GM12891 (cell line): ENCODE data around the gene FAM83E. TPM values are rescaled to one million over a fixed set of nuclear protein-coding genes. Genes with fewer than 3 reads are reported as not detected.
"Not testable (repeated sequence)": the region's sequence is repeated elsewhere in the genome, so short reads cannot be mapped to it uniquely, and the experiment has no call there.

Experiments used
- DNase-seq: peaks from one replicate; pipeline ENCODE4 v3.0.0; 2011; ENCODE audit warnings: low spot score; ENCODE audit not compliant: insufficient read length
- FAIRE-seq: peaks from 2 replicates; lab custom pipeline; 2011; peaks lifted over from hg19 to GRCh38; lab: Jason Lieb, UNC
- PAX5 ChIP-seq: IDR thresholded peaks from 2 replicates; pipeline ENCODE4 v1.6.1; 2011; ENCODE audit warnings: low read length, moderate library complexity, mild to moderate bottlenecking; ENCODE audit not compliant: insufficient read depth, severe bottlenecking
- POLR2A ChIP-seq: IDR thresholded peaks from 2 replicates; pipeline ENCODE4 v1.6.1; 2011; ENCODE audit warnings: low read depth, low read length, control low read depth
- POLR2AphosphoS5 ChIP-seq: IDR thresholded peaks from 2 replicates; pipeline ENCODE4 v1.6.1; 2011; ENCODE audit warnings: low read depth, low read length, control low read depth
- POU2F2 ChIP-seq: IDR thresholded peaks from 2 replicates; pipeline ENCODE4 v1.6.1; 2011; ENCODE audit warnings: low read depth, mild to moderate bottlenecking, control low read depth, low read length, moderate library complexity
- SPI1 ChIP-seq: IDR thresholded peaks from 2 replicates; pipeline ENCODE4 v1.6.1; 2011; ENCODE audit warnings: low read depth, low read length, control low read depth
- TAF1 ChIP-seq: IDR thresholded peaks from 2 replicates; pipeline ENCODE4 v1.6.1; 2011; ENCODE audit warnings: low read depth, low read length, control low read depth
- polyA plus RNA-seq: library from polyadenylated mRNA; unstranded; fragments of >200 nt; gene quantifications from one replicate; pipeline ENCODE4 v1.2.1, GENCODE V29; 2012; ENCODE audit warnings: low read depth, missing spikeins, inconsistent platforms; ENCODE audit not compliant: missing spikeins

The FAM83E gene
- not detected for polyA plus RNA-seq

DNA sequence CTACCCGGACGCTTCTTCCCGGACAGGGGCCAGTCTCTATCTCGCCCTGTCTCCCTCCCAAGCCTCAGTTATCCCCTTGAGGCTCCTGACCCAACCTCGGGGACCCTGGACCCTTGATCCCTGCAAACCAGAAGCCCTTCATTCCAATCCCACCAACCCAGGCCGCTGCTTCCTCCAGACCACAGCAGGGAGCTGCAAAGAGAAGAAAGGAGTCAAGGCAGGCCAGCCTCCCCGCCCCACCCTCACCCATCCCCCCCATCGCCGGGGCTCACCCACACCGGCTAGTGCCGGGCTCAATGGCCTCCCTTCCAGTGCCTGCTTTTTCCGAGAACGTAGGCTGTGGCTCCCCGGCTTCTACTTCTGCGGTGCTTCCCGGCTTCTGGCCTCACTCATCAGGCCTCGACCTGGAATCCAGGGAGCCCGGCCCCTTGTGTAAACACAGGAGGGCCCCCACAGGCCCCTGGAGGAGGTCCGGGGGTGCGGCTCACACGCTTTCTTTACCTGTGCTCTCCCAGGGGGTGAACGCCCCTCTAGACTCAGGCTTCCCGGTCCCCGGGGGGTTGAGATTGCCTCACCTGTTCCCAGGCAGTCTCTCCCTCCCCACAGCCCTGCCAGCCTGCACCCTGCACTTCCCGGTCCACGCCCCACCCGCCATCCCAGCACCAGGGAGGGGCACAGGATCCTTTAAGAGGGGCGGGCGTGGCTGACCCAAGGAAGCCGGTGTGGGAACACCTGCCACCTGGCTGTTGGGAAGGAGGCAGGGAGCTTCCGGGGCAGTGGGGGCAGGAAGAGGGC lies at the start of gene FAM83E:
FAM83E (minus strand) TSS at position 641 of the 795 bp plus-strand sequence. CDS start 1,704 bp downstream, outside the sequence.
- TF ChIP-seq POLR2A (peak; percentile 3; the same call in 1 of the 2 replicates), TAF1 (no peak), POLR2AphosphoS5 (peak; percentile 51; the same call in 1 of the 2 replicates)
- DNase-seq: no peak
- no peak for FAIRE-seq

DNA sequence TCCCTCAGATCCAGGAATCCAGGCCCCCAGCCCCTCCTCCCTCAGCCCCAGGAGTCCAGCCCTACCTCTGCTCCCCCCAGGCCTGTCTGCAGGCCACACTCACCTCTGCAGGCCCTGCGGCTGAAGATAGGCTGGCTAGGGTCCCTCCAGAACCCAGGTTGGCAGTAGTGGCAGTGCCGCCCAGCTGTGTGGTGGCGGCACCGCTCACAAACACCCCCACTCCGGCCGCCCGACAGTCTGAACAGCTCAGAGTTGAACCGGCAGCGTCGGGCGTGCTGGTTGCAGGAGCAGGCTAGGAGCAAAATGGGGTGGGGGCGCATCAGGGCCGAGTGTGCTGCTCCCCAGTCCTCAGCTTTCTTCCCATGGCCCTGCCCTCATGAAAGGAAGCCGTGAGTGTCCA lies 49.6 kb upstream of the FAM83E start:
- FAIRE-seq: no peak
- no peak for DNase-seq
- TF ChIP-seq POU2F2: no peak
- TF ChIP-seq TAF1: no peak
- no peak for TF ChIP-seq SPI1
- TF ChIP-seq PAX5: no peak
- TF ChIP-seq POLR2A: no peak
- TF ChIP-seq POLR2AphosphoS5: no peak

DNA sequence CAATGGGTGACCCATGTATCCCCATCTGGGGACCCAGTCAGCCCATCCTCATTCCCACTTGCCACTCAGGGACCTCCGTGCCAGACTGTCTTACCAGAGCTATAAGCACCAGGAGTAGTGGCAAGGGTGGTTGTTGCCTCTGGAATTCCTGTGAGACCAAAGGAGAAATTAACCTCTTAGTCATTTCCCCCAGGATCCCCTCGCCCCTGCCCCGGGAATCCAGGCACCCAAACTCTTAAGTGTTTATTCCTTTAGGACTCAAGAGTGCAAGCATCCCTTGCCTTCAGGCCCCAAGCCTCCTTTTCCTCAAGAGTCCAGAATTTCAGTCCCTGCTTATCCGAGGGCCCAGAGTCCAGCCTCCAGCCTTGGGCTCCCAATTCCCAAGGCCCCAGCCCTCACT lies 48.8 kb upstream of the FAM83E start:
- no peak for FAIRE-seq
- TF ChIP-seq POU2F2: no peak

DNA sequence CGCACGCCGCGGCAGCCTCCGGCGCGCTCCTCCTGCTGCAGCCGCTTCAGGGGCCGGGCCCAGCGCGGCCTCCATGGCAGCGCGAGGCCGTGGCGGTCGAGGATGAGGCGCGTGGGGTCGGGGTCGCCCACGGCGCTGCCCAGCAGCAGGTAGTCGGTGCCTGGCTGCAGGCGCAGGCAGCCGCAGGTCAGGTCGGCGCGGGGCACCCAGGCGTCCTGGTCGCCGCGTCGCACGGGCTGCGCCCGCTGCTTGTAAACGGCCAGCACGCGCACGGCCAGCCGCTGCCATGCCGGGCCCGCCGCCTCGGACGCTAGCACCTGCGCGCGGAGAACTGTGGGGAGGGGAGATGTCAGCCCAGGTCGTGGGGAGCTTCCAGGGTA lies 46.8 kb upstream of the FAM83E start:
- DNase-seq (no peak), FAIRE-seq (no peak)
- no peak for TF ChIP-seq PAX5
- TF ChIP-seq POLR2A: no peak
- TF ChIP-seq POU2F2: no peak
- TF ChIP-seq SPI1: no peak
- TF ChIP-seq POLR2AphosphoS5: no peak
- no peak for TF ChIP-seq TAF1

More for the DNA sequence above, 48.8 kb upstream of the FAM83E start:
- no peak for DNase-seq

DNA sequence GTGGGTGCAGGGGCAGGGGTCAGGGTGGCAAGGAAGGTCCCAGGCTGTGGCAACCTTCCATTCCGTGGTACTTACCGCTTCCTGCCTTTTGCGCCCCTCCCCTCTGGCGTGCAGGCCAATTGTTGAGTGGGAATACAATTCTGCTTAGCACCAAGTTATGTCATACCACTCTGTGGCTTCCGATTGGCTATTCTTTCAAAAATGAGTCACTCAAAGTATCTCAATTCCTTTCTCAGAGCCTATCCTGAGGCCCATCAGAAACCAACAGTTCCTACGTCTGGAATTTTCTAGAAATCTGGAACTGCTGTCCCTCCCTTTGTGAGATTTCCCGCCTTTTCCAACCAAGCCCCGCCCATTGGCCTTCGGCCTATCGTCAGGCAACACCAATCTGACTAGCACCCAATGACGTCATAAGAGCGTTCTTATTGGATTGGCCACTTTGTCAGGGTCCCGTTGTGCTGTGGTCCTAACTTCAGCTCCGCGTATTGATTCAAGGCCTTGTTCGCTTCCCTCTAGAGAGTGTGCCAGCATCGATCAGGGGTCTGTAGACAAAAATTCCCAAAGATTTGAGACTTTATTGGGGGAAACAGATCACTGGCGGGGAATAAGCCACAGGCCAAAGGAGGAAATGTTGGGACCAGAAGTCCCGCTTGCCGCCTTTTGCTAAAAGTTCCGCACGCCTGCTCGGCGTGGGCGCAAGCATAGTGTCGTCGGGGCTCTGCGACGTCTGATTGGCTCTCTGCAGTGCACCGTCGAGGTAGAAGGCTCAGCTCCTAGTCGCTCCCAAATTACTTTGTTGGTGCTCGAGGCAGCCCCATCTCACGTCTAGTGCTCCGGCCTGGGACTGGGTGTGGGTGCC lies 46.2 kb upstream of the FAM83E start:
- DNase-seq (peak; percentile 98), FAIRE-seq (peak; percentile 99)
- TF ChIP-seq POU2F2: no peak
- no peak for TF ChIP-seq POLR2A
- no peak for TF ChIP-seq PAX5
- no peak for TF ChIP-seq SPI1
- TF ChIP-seq POLR2AphosphoS5: no peak
- TF ChIP-seq TAF1: no peak

DNA sequence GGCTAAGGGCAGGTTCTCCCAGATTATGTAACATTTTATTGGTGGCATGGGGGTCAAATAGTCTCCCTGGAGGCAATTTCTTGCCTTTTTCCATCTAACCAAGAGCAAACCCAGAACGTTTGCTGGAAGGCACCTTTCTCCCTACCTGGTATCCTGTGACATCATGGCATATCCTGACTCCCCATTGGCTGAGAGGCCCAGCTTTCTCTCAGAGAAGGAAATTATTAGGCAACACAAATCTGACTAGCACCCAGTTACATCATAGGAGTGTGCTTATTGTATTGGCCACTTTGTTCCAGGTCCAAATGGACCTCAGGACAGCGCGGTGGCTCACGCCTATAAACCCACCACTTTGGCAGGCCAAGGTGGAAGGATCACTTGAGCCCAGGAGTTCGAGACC lies 44.9 kb upstream of the FAM83E start:
- DNase-seq (no peak), FAIRE-seq (peak; percentile 82)
- TF ChIP-seq POU2F2 (no peak), TAF1 (no peak), POLR2A (no peak), SPI1 (no peak), PAX5 (no peak), POLR2AphosphoS5 (no peak)

DNA sequence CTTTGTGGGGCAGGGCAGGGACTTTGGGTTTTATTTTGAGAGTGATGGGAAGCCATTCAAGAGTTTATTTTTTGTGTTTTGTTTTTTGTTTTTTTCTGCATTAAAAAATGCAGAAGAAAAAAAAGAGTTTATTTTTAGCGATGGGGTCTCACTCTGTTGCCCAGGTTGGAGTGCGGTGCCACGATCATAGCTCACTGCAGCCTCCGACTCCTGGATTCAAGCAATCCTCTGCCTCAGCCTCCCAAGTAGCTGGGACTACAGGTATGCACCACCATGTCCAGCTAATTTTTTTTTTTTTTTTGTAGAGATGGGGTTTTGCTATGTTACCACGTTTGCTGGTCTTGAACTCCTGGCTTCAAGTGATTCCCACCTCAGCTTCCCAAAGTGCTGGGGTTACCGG lies 43.6 kb upstream of the FAM83E start:
- TF ChIP-seq PAX5: no peak
- TF ChIP-seq TAF1: no peak
- no peak for TF ChIP-seq POU2F2
- TF ChIP-seq SPI1: no peak
- no peak for TF ChIP-seq POLR2AphosphoS5
- no peak for TF ChIP-seq POLR2A
- DNase-seq (no peak), FAIRE-seq (no peak)

DNA sequence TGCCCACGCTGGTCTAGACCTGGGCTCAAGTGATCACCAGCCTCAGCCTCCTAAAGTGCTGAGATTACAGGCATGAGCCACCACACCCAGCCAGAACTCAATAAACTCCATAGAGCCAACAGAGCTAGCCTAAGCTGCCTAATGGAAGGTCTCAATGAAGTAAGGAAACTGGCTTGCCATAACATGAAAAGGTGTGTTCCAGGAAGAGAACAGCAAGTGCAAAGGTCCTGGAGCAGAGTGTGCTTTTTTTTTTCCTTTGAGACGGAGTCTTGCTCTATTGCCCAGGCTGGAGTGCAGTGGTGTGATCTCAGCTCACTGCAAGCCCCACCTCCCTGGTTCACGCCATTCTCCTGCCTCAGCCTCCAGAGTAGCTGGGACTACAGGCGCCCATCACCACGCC lies 43.0 kb upstream of the FAM83E start:
- not testable (repeated sequence) for DNase-seq, FAIRE-seq

DNA sequence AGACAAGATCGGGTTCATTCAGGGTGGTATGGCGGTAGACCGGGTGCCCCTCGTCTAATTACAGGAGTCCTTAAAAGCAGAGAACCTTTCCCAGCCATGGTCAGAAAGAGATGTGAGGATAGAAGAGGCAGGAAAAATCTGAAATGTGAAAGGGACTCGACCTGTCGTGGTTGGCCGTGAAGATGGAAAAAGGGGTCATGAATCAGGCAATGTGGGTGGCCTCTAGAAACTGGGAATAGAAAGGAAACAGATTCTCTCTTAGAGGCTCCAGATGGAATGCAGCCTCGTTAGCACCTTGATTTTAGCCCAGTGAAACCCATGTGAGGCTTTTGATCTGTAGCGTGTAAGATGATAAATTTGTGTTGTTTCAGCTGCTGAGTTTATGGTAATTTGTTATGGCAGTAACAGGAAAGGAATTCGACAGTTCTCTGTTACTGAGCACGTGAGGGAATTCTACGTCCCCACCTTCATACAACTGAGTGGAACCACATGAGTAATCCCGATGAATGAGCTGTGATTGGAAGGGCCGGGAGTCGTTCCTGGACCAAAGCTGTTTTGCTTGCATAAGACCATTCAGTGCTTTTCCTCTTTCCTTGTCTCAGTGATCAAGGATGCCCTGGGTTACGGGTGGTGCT lies 42.1 kb upstream of the FAM83E start:
- no peak for DNase-seq
- TF ChIP-seq POLR2AphosphoS5: no peak
- no peak for FAIRE-seq

DNA sequence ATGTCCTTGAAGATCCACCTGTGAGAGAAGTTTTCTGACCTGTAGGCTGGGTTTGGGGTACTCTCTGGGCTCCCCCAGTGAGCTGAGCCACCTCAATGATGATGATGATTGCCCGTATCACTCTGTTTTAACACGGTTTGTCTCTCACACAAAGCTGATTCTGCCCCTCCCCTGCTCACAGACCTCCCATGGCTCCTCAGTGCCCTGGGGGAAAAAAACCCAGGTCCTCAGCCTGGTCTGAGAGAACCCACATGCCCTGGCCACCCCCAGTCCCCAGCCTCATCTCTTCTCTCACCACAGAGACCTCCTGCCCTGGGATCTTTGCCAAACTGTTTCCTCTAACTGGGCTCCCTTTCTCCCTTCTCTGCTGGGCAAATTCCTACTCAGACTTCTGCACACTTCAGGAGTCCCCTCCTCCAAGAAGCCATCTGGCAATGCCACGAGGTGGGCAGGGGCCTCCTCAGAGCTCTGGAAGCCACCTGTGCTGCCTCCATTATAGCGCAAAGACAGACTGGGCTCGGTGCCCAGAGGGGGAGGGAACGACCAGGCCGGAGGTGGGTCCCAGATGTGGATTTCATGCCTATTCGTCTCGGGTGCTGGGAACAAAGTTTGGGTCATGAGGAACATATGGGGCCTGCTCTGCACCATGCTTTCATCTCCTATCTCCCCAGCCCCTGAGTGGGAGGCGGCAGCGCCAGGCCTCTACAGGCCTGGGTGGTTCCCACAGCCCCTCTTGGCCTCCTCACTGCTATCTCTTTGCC lies 39.6 kb upstream of the FAM83E start:
- no peak for FAIRE-seq
- no peak for TF ChIP-seq POU2F2
- no peak for TF ChIP-seq POLR2A
- no peak for TF ChIP-seq PAX5
- no peak for TF ChIP-seq SPI1
- TF ChIP-seq POLR2AphosphoS5: no peak
- TF ChIP-seq TAF1: no peak
- no peak for DNase-seq

DNA sequence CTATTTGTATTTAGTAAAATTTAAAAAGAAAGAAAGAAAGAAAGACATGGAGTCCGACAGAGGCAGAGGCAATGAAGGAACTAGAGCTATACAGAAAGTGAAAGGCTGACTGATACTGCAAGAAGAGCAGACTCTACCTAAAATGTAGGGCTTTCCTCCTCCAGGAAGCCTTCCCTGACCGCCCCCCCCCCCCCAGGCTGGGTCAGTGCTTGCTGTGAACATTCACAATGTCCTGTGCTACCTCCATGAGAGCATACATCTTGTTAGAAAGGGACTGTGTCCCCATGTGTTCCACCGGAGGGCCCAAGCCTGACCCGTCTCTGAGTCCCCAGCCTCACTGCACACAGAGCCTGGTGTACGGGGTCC lies 36.8 kb upstream of the FAM83E start:
- no peak for FAIRE-seq
- no peak for DNase-seq

More for the DNA sequence above, 36.8 kb upstream of the FAM83E start:
- TF ChIP-seq TAF1 (no peak), SPI1 (no peak), PAX5 (no peak), POU2F2 (no peak), POLR2A (no peak), POLR2AphosphoS5 (no peak)
